HepG2 (cell line): Measurements from ENCODE around the gene PWWP2A. TPM values are rescaled to one million over a fixed set of nuclear protein-coding genes. Genes with fewer than 3 reads are reported as not detected.

Source experiments
- ADNP ChIP-seq: sonication (generic); formaldehyde crosslinking; IDR thresholded peaks from 2 replicates; pipeline ENCODE4 v1.4.0; 2020; ENCODE audit warnings: missing genetic modification reagents
- ATF7 ChIP-seq, 2 experiments: fragments of 450-650 bp in 1 of 2; sonication (generic) in 1 of 2; formaldehyde crosslinking in 1 of 2; IDR thresholded peaks; 2 replicates each; pipeline versions ENCODE4 v1.4.0 to v1.6.1; 2016 to 2020; ENCODE audit warnings: antibody characterized with exemption in 1 of 2, mild to moderate bottlenecking in 1 of 2, missing genetic modification reagents in 1 of 2
- BHLHE40 ChIP-seq: IDR thresholded peaks from 2 replicates; pipeline ENCODE4 v1.6.1; 2011; ENCODE audit warnings: low read length, improper control_type of control experiment
- CCDC6 ChIP-seq: sonication (generic); formaldehyde crosslinking; IDR thresholded peaks from 2 replicates; pipeline ENCODE4 v1.8.1; 2022; ENCODE audit warnings: mild to moderate bottlenecking, missing genetic modification reagents, moderate library complexity
- HNF4A ChIP-seq: sonication (generic); formaldehyde crosslinking; IDR thresholded peaks from 2 replicates; pipeline ENCODE4 v1.4.0; 2020; ENCODE audit warnings: missing genetic modification reagents
- HOXA3 ChIP-seq: sonication (generic); formaldehyde crosslinking; IDR thresholded peaks from 2 replicates; pipeline ENCODE4 v1.5.0; 2020; ENCODE audit warnings: missing genetic modification reagents
- IRF2 ChIP-seq: IDR thresholded peaks from 2 replicates; pipeline ENCODE4 v1.6.1; 2018; ENCODE audit warnings: missing genetic modification reagents, missing compliant biosample characterization
- JUND ChIP-seq: sonication (generic); formaldehyde crosslinking; IDR thresholded peaks from 2 replicates; pipeline ENCODE4 v1.8.0; 2022; ENCODE audit warnings: mild to moderate bottlenecking, missing genetic modification reagents
- NCOA1 ChIP-seq: sonication (generic); formaldehyde crosslinking; IDR thresholded peaks from 2 replicates; pipeline ENCODE4 v1.9.0; 2021; ENCODE audit warnings: missing genetic modification reagents
- NKX3-1 ChIP-seq: sonication (generic); formaldehyde crosslinking; IDR thresholded peaks from 2 replicates; pipeline ENCODE4 v1.5.0; 2020; ENCODE audit warnings: missing genetic modification reagents
- SMAD3 ChIP-seq: sonication (generic); formaldehyde crosslinking; IDR thresholded peaks from 2 replicates; pipeline ENCODE4 v1.4.0; 2020; ENCODE audit warnings: missing genetic modification reagents
- STAG1 ChIP-seq: sonication (generic); formaldehyde crosslinking; IDR thresholded peaks from 2 replicates; pipeline ENCODE4 v1.4.0; 2020; ENCODE audit warnings: missing genetic modification reagents
- ZFP91 ChIP-seq: sonication (generic); formaldehyde crosslinking; IDR thresholded peaks from 2 replicates; pipeline ENCODE4 v1.9.0; 2022; ENCODE audit warnings: missing genetic modification reagents, mild to moderate bottlenecking, borderline replicate concordance
- ZMYM2 ChIP-seq: sonication (generic); formaldehyde crosslinking; IDR thresholded peaks from 2 replicates; pipeline ENCODE4 v1.8.0; 2022; ENCODE audit warnings: mild to moderate bottlenecking, missing genetic modification reagents
- ZNF331 ChIP-seq: sonication (generic); formaldehyde crosslinking; IDR thresholded peaks from 2 replicates; pipeline ENCODE4 v1.4.0; 2020; ENCODE audit warnings: missing genetic modification reagents
- ZNF34 ChIP-seq: sonication (generic); formaldehyde crosslinking; IDR thresholded peaks from 2 replicates; pipeline ENCODE4 v1.4.0; 2020; ENCODE audit warnings: mild to moderate bottlenecking, missing genetic modification reagents, borderline replicate concordance
- ZNF556 ChIP-seq: sonication (generic); formaldehyde crosslinking; IDR thresholded peaks from 2 replicates; pipeline ENCODE4 v1.4.0; 2020; ENCODE audit warnings: mild to moderate bottlenecking, missing genetic modification reagents, borderline replicate concordance
- ZNF563 ChIP-seq: sonication (generic); formaldehyde crosslinking; IDR thresholded peaks from 2 replicates; pipeline ENCODE4 v1.8.0; 2022; ENCODE audit warnings: mild to moderate bottlenecking, moderate library complexity, missing genetic modification reagents
- ZNF720 ChIP-seq: sonication (generic); formaldehyde crosslinking; IDR thresholded peaks from 2 replicates; pipeline ENCODE4 v1.4.0; 2020; ENCODE audit warnings: missing genetic modification reagents
- ZUFSP ChIP-seq: sonication (generic); formaldehyde crosslinking; IDR thresholded peaks from 2 replicates; pipeline ENCODE4 v1.9.0; 2021; ENCODE audit warnings: missing genetic modification reagents, mild to moderate bottlenecking, borderline replicate concordance
- polyA plus RNA-seq, 8 experiments: library from polyadenylated mRNA; depleted of rRNA in 3 of 8; stranded (reverse) in 7 of 8; unstranded in 1 of 8; fragments of >200 nt; fragmentation: Illumina TruSeq in 4 of 8; extraction: Trizol in 4 of 8; gene quantifications; 2 replicates each; pipeline versions ENCODE4 v1.2.1 to v1.2.3, GENCODE V29; 2011 to 2016; ENCODE audit warnings: low read depth in 4 of 8, missing spikeins in 1 of 8, mixed read lengths in 1 of 8; ENCODE audit not compliant: insufficient read depth in 1 of 8
- total RNA-seq, 5 experiments: library from RNA; depleted of rRNA; stranded (reverse); fragments of >200 nt; fragmentation: Illumina TruSeq; extraction: Trizol; gene quantifications; 2 replicates each; pipeline ENCODE4 v1.2.3, GENCODE V29; 2016; ENCODE audit warnings: low read depth in 1 of 5
- TF ChIP-seq, protein P1 (sequence below): sonication (generic); formaldehyde crosslinking; IDR thresholded peaks from 2 replicates; pipeline ENCODE4 v1.4.0; 2020; ENCODE audit warnings: missing genetic modification reagents, borderline replicate concordance
- TF ChIP-seq, protein P2 (sequence below): sonication (generic); formaldehyde crosslinking; IDR thresholded peaks from 2 replicates; pipeline ENCODE4 v1.5.0; 2020; ENCODE audit warnings: mild to moderate bottlenecking, low read depth, missing genetic modification reagents, borderline replicate concordance
- TF ChIP-seq, protein P3 (sequence below): sonication (generic); formaldehyde crosslinking; IDR thresholded peaks from 2 replicates; pipeline ENCODE4 v1.9.0; 2021; ENCODE audit warnings: missing genetic modification reagents, borderline replicate concordance

The PWWP2A gene
- total and polyA plus RNA-seq, 2 of the 13 experiments (the other 11 are each of a cell fraction or from before 2014, with no cell fraction given), result 7.3 to 16.9 TPM

DNA sequence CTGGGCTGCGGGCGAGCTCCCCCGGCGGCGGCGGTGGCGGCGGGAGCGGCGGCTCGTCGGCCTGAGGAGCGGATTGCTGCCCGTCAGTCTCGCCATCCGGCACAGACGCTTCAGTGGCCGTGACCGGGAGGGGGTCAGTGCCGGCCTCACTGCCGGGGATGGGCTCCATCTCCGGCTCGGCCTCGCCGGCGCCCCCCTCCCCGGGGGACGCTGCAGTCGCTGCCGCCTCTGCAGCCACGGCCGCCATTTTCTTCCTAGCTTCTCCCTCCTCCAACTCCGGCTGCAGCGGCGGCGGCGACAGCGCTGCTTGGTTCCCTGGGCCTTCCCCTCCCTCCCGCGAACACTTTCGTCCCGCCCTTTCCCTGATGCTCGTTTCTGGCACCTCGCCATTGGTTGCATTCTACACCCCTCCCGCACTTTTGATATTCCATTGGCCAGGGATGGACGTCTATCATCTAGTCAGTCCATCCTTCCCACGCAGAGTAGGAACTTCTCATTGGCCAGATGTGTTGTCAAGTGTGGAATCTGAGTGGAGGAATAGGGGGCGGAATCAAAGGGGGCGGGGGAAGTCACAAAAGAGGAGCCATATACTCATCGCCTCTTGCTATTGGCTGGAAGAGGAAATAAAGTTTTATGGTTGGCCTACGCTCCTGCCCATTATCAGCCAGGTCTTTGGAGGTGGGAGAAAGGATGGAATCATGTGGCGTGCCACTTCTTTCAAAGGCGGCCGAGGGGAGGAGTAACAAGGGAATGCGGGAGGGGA, at the start of gene PWWP2A (continued):
- TF ChIP-seq, protein P1, sequence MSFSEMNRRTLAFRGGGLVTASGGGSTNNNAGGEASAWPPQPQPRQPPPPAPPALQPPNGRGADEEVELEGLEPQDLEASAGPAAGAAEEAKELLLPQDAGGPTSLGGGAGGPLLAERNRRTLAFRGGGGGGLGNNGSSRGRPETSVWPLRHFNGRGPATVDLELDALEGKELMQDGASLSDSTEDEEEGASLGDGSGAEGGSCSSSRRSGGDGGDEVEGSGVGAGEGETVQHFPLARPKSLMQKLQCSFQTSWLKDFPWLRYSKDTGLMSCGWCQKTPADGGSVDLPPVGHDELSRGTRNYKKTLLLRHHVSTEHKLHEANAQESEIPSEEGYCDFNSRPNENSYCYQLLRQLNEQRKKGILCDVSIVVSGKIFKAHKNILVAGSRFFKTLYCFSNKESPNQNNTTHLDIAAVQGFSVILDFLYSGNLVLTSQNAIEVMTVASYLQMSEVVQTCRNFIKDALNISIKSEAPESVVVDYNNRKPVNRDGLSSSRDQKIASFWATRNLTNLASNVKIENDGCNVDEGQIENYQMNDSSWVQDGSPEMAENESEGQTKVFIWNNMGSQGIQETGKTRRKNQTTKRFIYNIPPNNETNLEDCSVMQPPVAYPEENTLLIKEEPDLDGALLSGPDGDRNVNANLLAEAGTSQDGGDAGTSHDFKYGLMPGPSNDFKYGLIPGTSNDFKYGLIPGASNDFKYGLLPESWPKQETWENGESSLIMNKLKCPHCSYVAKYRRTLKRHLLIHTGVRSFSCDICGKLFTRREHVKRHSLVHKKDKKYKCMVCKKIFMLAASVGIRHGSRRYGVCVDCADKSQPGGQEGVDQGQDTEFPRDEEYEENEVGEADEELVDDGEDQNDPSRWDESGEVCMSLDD (CRISPR knock-in tag), result no peak
- TF ChIP-seq, protein P2, sequence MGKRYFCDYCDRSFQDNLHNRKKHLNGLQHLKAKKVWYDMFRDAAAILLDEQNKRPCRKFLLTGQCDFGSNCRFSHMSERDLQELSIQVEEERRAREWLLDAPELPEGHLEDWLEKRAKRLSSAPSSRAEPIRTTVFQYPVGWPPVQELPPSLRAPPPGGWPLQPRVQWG, result no peak
- no peak for TF ChIP-seq ZNF34
- no peak for TF ChIP-seq JUND (CRISPR knock-in tag)
- TF ChIP-seq ZFP91 (CRISPR knock-in tag), result no peak; the same call in 1 of the 2 replicates
- peak; percentile 23; the same call in 1 of the 2 replicates for TF ChIP-seq HOXA3 (CRISPR knock-in tag)
- no peak for TF ChIP-seq SMAD3
- no peak for TF ChIP-seq ATF7 (IDR thresholded peaks at IDR 0.05)
- TF ChIP-seq ATF7 (CRISPR knock-in tag; IDR thresholded peaks at IDR 0.05), result 0 out of 2 replicates have a peak, but pooled peaks have one; percentile 30
- 0 out of 2 replicates have a peak, but pooled peaks have one; percentile 34 for TF ChIP-seq NCOA1 (CRISPR knock-in tag)
- TF ChIP-seq STAG1 (CRISPR knock-in tag), result no peak
- TF ChIP-seq NKX3-1, result no peak
- TF ChIP-seq CCDC6 (CRISPR knock-in tag), result no peak
- TF ChIP-seq BHLHE40, result 0 out of 2 replicates have a peak, but pooled peaks have one; percentile 47
- TF ChIP-seq, protein P3, sequence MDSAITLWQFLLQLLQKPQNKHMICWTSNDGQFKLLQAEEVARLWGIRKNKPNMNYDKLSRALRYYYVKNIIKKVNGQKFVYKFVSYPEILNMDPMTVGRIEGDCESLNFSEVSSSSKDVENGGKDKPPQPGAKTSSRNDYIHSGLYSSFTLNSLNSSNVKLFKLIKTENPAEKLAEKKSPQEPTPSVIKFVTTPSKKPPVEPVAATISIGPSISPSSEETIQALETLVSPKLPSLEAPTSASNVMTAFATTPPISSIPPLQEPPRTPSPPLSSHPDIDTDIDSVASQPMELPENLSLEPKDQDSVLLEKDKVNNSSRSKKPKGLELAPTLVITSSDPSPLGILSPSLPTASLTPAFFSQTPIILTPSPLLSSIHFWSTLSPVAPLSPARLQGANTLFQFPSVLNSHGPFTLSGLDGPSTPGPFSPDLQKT (CRISPR knock-in tag), result no peak
- no peak for TF ChIP-seq ZMYM2 (CRISPR knock-in tag)
- TF ChIP-seq ZNF556, result no peak
- no peak for TF ChIP-seq ZNF563 (CRISPR knock-in tag)
- TF ChIP-seq ADNP, result no peak
- TF ChIP-seq ZUFSP (CRISPR knock-in tag), result no peak
- TF ChIP-seq HNF4A, result no peak
- peak; percentile 13; the same call in 1 of the 2 replicates for TF ChIP-seq ZNF331 (CRISPR knock-in tag)
- TF ChIP-seq IRF2 (CRISPR knock-in tag), result no peak; the same call in 1 of the 2 replicates
- no peak for TF ChIP-seq ZNF720 (CRISPR knock-in tag)
